SJSA1 (cell line): Measurements from ENCODE around the gene THEM4. TPM values are rescaled to one million over a fixed set of nuclear protein-coding genes. Genes with fewer than 3 reads are reported as not detected.
A peak's percentile ranks its signal among the peaks of the same experiment; 100 is the strongest.
"Not testable (repeated sequence)": the region's sequence is repeated elsewhere in the genome, so short reads cannot be mapped to it uniquely, and the experiment has no call there.

Experiments used
- DNase-seq, 2 experiments: peaks; one replicate each; pipeline ENCODE4 v3.0.0-alpha.2; 2015 to 2020; ENCODE audit warnings: low spot score in 2 of 2, low read depth in 1 of 2
- H3K27ac ChIP-seq: fragments of 250-450 bp; sonication (Bioruptor Pico); 2 replicates; pipeline ENCODE4 v1.5.1; 2020; ENCODE audit warnings: mild to moderate bottlenecking, moderate library complexity
- H3K27me3 ChIP-seq: fragments of 250-450 bp; sonication (Bioruptor Pico); replicated peaks from 2 replicates; pipeline ENCODE4 v1.5.1; 2020; ENCODE audit warnings: mild to moderate bottlenecking, moderate library complexity
- H3K36me3 ChIP-seq: fragments of 250-450 bp; sonication (Bioruptor Pico); 2 replicates; pipeline ENCODE4 v1.5.1; 2020; ENCODE audit warnings: mild to moderate bottlenecking
- H3K4me1 ChIP-seq: fragments of 250-450 bp; sonication (Bioruptor Pico); replicated peaks from 2 replicates; pipeline ENCODE4 v1.6.1; 2021; ENCODE audit warnings: mild to moderate bottlenecking
- H3K4me3 ChIP-seq: fragments of 250-450 bp; sonication (Bioruptor Pico); 2 replicates; pipeline ENCODE4 v1.5.1; 2020; ENCODE audit warnings: mild to moderate bottlenecking
- H3K9me3 ChIP-seq: fragments of 250-450 bp; sonication (Bioruptor Pico); replicated peaks from 2 replicates; pipeline ENCODE4 v1.5.1; 2020; ENCODE audit warnings: mild to moderate bottlenecking
- total RNA-seq: library from RNA; depleted of rRNA; stranded (reverse); fragments of >200 nt; shearing (Covaris generic); gene quantifications from 2 replicates; pipeline ENCODE4 v1.2.3, GENCODE V29; 2014

THEM4 gene
- total RNA-seq, 1 experiment from 2014 or later: 9.5 TPM

DNA sequence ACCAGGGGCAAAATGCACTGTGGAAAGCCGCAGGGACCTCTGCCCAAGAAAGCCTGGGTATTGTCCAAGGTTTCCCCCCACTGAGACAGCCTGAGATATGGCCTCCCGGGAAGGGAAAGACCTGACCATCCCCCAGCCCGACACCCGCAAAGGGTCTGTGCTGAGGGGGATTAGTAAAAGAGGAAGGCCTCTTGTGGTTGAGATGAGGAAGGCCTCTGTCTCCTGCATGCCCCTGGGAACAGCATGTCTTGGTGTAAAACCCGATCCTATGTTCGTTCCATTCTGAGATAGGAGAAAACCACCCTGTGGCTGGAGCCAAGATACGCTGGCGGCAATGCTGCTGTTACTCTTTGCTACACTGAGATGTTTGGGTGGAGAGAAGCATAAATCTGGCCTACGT lies 36.5 kb downstream of the THEM4 start:
- not testable (repeated sequence) for H3K27me3 ChIP-seq, H3K9me3 ChIP-seq, H3K27ac ChIP-seq, DNase-seq, H3K4me1 ChIP-seq, H3K4me3 ChIP-seq
- H3K36me3 ChIP-seq: peaks cover 12% of the 10 kb centered on the region; the same call in 1 of the 2 replicates

DNA sequence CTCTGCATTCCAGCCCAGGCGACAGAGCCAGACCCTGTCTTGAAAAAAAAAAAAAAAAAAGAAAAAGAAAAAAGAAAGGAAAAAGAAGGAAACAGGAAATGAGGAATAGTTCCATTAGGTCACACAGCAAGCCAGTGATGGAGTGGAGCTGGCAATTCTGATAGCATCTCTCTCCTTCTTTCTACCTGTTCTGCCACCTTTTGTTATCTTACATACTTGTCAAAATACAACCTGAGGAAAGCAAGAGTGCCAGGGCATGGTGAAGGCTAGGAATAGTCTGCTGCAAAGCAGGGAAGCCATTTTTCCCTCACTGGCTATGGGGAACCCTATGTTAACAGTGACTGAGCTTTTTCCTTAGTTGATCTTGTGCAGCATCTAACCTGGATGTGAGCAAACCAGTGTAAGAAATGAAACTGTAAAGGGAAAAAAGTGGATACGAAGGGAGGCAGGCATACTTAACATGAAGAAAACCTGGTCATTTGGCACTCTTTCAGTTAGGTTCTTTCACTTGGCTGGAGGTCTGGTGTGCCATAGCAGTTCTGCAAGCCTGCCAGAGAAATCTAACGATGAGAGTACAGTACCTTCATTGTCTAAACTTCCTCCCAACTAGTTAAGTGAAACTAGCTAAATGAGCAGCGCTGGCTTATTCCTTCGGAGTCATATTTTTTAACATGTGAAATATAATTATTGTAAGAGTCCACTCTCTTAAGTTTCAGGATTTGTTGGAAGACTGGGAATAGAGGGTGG lies 37.9 kb downstream of the THEM4 start:
- H3K4me1 ChIP-seq: peaks cover 11% of the 10 kb centered on the region
- no peaks in the 10 kb centered on the region for H3K27me3 ChIP-seq
- no peak for DNase-seq
- H3K4me3 ChIP-seq: no peak overlapping the region
- H3K27ac ChIP-seq: no peak overlapping the region
- no peaks in the 10 kb centered on the region for H3K9me3 ChIP-seq
- peaks cover 8% of the 10 kb centered on the region; the same call in 1 of the 2 replicates for H3K36me3 ChIP-seq

DNA sequence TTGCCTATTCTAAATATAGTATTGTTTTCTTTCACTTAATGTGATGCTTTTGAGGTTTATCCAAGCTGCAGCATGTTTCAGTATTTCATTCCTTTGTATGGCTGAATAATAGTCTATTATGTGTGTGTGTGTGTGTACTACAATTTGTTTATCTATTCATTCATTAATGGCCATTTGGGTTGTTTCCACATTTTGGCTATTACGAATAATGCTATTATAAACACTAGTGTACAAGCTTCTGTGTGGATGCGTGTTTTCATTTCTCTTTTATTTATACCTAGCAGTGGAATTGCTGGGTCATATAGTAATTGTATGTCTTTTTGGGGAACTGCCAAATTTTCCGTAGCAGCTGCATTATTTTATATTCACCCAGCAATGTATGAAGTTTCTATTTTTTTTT lies 40.8 kb downstream of the THEM4 start:
- Histone ChIP-seq H3K9me3 (no peaks in the 10 kb centered on the region), H3K4me3 (no peak overlapping the region), H3K4me1 (peaks cover 11% of the 10 kb centered on the region), H3K27ac (no peak overlapping the region), H3K27me3 (no peaks in the 10 kb centered on the region), H3K36me3 (no peaks in the 10 kb centered on the region; the same call in 1 of the 2 replicates)
- no peak for DNase-seq

DNA sequence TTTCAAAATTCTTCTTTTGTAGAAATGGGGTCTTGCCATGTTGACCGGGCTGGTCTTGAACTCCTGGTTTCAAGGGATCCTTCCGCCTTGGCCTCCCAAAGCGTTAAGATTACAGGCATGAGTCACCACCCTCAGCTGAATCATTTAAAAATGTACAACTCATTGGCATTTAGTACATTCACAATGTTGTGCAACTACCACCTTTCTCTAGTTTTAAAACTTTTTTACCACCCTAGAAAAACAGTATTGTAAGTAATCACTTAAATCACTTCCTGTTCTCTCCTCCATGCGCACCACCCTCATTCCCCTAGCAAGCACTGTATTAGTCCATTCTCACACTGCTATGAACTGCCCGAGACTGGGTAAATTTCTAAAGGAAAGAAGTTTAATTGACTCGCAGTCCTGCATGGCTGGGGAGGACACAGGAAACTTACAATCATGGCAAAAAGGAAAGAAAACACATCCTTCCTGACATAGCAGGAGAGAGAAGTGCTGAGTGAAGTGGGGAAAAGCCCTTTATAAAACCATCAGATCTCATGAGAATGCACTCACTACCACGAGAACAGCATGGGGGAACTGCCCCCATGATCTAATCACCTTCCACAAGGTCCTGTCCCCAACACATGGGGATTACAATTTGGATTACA lies 41.4 kb downstream of the THEM4 start:
- H3K9me3 ChIP-seq: no peaks in the 10 kb centered on the region
- no peaks in the 10 kb centered on the region; the same call in 1 of the 2 replicates for H3K36me3 ChIP-seq
- no peak overlapping the region for H3K4me3 ChIP-seq
- H3K27me3 ChIP-seq: no peaks in the 10 kb centered on the region
- H3K27ac ChIP-seq: peak overlapping the region; percentile 30; the same call in 1 of the 2 replicates
- peaks cover 11% of the 10 kb centered on the region for H3K4me1 ChIP-seq
- DNase-seq: peak in 1 of 2 experiments; percentile 26

DNA sequence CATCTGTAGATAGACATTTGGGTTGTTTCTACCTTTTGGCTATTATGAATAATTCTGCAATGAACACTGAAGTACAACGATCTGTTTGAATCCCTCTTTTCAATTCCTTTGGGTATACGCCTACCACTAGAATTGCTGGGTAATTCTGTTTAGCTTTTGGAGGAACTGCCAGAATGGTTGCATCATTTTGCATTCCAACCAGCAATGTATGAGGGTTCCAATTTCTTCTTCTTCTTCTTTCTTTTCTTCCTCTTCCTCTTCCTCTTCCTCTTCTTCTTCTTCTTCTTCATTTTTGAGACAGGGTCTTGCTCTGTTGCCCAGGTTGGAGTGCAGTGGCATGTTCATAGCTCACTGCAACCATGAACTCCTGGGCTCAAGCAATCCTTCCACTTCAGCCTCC lies 42.0 kb downstream of the THEM4 start:
- Histone ChIP-seq H3K36me3 (no peaks in the 10 kb centered on the region; the same call in 1 of the 2 replicates), H3K9me3 (no peaks in the 10 kb centered on the region), H3K27me3 (no peaks in the 10 kb centered on the region), H3K27ac (peak overlapping the region; percentile 30; the same call in 1 of the 2 replicates), H3K4me1 (peaks cover 11% of the 10 kb centered on the region), H3K4me3 (no peak overlapping the region)
- DNase-seq: no peak

DNA sequence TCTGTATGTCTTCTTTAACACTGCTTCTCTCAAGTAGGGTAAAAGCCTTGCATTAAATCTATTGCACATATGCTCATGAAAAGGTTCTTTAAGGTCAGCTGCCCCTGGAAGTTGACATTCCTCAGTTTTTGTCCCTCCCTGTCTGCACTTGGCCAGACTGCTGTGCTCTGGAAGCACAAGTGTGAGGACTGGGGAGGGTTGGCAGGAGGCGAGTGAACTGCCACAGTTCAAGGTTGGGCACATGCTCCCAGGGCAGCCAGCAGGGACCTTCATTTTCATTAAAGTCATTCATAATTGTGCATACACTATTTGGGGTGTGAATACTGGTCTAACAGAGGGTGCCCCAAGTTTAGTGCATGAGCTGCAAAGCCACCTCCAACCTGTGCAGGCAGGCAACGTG lies 44.9 kb downstream of the THEM4 start:
- H3K9me3 ChIP-seq: no peaks in the 10 kb centered on the region

DNA sequence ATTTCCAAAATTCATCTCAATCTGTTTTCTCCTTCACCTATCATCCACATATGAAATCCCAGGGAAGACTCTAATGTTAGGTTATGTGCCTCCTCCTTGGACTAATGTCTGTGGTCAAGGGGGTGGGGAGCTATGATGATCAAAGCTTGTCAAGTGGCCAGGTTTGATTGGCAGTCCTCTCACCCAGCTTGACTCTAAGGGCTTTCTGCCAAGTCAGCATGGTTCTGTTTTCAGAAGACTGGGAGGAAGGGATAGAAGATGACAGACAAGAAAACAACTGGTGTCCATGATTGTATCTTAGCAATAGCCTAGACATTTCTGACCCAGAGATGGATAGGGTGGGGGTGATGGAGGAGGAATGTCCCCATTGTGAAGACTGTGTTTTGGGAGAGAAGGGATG lies 46.7 kb downstream of the THEM4 start:
- Histone ChIP-seq H3K4me1 (peaks cover 24% of the 10 kb centered on the region), H3K36me3 (no peaks in the 10 kb centered on the region), H3K27ac (no peak overlapping the region), H3K4me3 (no peak overlapping the region), H3K27me3 (no peaks in the 10 kb centered on the region), H3K9me3 (no peaks in the 10 kb centered on the region)
- no peak for DNase-seq

More for the DNA sequence above, 44.9 kb downstream of the THEM4 start:
- Histone ChIP-seq H3K27ac (no peak overlapping the region), H3K4me3 (no peak overlapping the region), H3K27me3 (no peaks in the 10 kb centered on the region), H3K4me1 (peaks cover 16% of the 10 kb centered on the region), H3K36me3 (no peaks in the 10 kb centered on the region)
- no peak for DNase-seq

DNA sequence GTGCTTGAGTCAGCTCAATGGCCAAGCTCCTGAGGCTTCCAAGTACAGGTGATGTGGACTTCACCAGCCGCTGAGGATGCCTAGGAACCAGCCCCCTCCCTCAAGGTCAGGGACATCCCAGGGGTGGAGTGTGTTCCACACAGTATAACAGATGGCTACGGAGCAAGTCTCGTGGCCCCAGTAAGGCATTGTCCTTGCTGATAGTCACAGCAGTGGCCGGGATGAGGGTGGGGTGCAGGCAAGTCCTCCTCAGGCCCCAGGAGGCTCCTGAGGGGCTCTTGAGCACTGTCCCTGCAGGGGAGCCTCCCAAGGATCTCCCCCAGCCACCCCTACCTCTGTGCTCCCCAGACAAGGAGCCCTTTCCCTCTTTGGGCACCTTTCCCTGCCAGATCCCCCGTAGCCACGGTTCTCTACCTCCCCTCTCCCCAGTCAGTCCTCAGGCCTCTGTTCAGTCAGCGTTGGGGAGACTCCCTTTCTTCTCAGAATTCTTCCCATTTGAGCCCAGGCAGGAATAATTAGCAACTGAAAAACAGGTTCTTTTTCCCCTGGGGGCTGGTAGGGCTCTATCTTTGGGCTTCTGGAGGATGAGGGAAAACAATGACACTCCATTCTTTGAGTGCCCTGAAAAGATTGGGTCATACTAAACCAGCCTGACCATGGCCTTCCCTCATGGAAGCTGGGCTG lies 48.7 kb downstream of the THEM4 start:
- Histone ChIP-seq H3K36me3 (no peaks in the 10 kb centered on the region), H3K27me3 (no peaks in the 10 kb centered on the region), H3K27ac (no peak overlapping the region), H3K4me3 (no peak overlapping the region), H3K4me1 (peaks cover 29% of the 10 kb centered on the region), H3K9me3 (no peaks in the 10 kb centered on the region)
- no peak for DNase-seq

DNA sequence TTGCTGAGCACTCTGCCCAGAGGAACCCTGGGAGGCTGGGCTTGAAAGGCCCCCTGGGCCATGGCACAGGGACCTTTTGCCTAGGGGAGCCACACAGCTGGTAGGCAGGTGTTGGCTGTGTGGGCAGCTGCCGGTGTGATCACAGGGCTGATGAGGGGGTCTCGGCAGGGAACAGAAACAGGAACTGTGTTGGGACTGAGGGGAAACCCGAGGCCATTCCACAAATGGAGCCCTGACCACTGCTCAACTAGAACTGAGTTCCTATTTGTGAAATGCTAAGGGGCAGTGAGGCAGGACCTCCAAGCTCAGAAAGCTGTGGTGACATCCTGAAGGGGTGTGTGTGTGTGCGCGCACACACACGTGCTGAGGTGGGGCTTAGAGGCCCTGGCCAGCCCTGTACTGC lies 49.4 kb downstream of the THEM4 start:
- Histone ChIP-seq H3K9me3 (no peaks in the 10 kb centered on the region), H3K36me3 (no peaks in the 10 kb centered on the region), H3K4me3 (no peak overlapping the region), H3K27me3 (no peaks in the 10 kb centered on the region), H3K27ac (no peak overlapping the region), H3K4me1 (peaks cover 30% of the 10 kb centered on the region)
- no peak for DNase-seq

DNA sequence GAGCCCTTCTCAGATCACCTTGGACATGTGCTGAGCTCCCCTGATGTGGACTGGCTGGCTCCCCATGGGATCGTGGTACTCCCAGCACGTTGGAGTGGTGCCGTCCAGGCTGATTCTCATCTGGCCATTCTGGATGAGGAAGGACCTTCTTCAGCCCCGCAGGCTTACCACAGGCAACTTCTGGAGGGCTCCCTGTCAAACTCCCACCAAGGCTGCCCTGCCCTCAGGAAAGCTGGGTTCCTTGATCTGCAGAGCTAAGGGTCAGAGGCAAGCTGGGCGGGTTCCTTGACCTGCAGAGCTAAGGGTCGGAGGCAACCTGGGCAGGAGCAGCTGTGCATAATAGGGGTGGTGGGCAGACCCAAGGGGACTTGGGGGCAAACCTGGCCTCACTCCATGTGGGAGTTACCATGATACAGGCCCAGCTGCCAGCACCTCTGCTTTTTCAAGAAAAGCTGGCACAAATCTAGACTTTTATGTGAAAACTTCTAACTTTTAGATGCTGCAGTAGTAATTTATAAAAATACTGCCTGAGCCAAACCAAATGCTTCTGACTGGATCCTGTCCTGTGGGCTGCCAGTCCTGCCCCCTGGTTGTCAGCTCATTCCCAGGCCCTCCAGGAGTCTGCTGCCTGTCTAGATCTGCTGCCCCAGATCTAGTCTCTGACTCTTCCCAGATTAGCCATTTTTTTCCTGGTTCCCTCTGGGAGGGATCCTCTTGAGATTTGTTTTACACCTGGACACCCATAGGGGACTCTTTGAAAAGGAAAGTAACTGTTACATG lies 50.2 kb downstream of the THEM4 start:
- Histone ChIP-seq H3K27ac (peak overlapping the region; percentile 28; the same call in 1 of the 2 replicates), H3K9me3 (no peaks in the 10 kb centered on the region), H3K4me3 (no peak overlapping the region), H3K36me3 (no peaks in the 10 kb centered on the region), H3K27me3 (no peaks in the 10 kb centered on the region), H3K4me1 (peaks cover 30% of the 10 kb centered on the region)
- no peak for DNase-seq

DNA sequence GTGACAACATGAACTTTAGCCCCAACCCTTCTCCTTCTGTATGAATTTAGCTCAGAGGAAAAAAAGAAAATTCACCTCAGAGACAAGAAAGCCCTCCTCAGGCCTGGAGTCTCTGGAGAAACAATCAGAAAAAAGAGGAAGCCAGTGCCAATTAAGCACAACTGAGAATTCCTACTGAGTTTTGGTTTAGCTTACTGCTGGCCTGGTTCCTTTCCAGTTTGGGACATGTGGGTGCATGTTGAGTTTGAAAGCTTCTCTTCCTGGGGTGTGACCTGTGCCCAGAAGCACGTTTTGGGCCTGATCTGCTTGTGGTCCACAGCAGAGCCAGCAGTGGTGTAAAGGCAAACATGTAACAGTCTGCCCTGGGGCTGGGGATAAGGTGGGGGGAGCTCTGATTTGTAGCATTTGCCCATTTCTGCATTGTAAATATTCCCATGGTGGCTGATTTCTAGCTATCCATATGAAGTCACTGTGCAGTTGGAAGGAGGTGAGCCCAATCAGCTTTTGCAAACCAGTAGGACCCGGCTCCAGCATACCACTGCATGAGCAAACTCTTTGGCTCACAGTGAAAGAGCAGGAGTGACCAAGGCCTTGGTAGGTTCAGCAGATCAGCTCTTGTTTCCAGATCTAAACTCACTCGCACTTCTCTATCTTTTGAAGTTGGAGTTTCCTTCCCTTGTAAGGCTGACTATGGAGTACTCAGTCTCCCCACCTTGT lies 51.1 kb downstream of the THEM4 start:
- no peak for DNase-seq
- Histone ChIP-seq H3K27ac (peak overlapping the region; percentile 28; the same call in 1 of the 2 replicates), H3K27me3 (no peaks in the 10 kb centered on the region), H3K9me3 (no peaks in the 10 kb centered on the region), H3K4me3 (no peak overlapping the region), H3K36me3 (no peaks in the 10 kb centered on the region), H3K4me1 (peaks cover 30% of the 10 kb centered on the region)

DNA sequence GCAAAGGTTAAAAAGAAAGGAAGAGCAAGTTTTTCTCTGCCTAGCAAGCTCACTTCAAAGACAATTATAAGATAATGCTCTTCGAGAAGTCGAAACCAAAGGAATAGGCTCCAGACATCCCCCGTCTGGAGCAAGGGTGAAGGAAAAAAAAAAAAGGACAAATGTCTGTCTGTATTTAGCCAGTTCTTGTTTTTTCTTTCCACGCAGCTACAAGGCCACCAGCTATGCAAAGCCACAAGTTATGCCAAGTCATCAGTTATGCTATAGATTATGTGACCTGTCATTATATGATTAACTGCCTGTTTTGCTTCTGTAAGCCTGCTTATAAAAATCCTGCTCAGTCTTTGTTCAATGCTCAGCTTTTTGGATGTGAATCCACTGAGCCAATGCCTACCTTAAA lies 53.4 kb downstream of the THEM4 start:
- peaks cover 30% of the 10 kb centered on the region for H3K4me1 ChIP-seq
- no peaks in the 10 kb centered on the region for H3K36me3 ChIP-seq
- no peaks in the 10 kb centered on the region for H3K27me3 ChIP-seq
- no peak overlapping the region for H3K27ac ChIP-seq
- DNase-seq: no peak
- no peak overlapping the region for H3K4me3 ChIP-seq
- no peaks in the 10 kb centered on the region for H3K9me3 ChIP-seq

DNA sequence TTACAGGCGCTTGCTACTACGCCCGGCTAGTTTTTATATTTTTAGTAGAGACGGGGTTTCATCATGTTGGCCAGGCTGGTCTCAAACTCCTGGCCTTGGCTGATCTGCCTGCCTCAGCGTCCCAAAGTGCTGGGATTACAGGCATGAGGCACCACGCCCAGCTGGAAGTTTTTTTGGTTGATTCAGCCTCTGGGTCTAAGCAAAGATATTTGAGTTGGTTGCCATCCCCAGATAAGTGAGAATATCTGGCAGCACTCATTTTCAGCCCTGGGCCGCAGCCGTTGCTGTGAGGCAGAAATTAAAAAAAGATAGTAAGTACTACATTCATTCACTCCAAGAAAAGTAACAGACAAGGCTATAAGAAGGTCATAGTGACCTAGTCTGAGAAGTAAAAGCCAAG lies 53.8 kb downstream of the THEM4 start:
- H3K4me1 ChIP-seq: peaks cover 30% of the 10 kb centered on the region
- not testable (repeated sequence) for H3K9me3 ChIP-seq, H3K27ac ChIP-seq, H3K36me3 ChIP-seq, DNase-seq, H3K4me3 ChIP-seq, H3K27me3 ChIP-seq
